Measurements from ENCODE around the gene MOV10L1.
"Not testable (repeated sequence)": the region's sequence is repeated elsewhere in the genome, so short reads cannot be mapped to it uniquely, and the experiment has no call there.

MOV10L1 gene

DNA sequence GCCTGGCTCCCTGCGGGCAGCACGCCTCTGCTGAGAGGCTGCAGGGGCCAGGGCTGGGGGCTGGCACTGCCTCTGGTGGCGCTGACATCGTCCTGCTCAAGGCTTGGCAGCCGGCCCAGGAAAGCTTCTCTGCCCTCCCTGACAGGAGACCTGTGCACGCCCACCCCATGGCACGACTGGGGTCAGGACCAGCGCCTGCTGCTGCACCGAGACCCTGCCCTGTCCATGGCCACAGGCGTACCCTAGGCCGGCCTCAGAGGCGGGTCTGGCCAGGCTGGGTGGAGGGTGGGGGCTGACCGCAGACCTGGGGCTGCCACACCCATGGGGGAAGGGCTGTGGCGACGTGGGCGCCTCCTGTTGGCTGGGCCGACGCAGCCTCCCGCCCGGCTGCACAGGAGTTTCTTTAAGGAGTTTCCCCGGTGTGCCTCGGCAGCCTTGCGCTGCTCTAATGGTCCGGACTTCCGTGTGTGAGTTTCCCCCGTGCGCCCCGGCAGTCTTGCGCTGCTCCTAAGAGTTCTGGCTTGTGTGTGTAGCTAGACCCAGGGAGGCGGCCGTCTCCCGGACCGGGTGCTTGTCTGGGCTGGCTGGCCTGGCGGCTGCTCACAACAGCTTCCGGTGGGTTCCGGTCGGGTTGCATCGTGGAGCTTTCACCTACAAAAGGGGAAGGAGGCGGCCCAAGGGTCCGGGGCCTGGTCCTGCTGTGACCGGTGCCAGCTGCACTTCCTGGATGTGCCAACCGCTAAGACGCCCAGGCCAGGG is 100.6 kb downstream of the MOV10L1 start:
- no peak for FAIRE-seq

DNA sequence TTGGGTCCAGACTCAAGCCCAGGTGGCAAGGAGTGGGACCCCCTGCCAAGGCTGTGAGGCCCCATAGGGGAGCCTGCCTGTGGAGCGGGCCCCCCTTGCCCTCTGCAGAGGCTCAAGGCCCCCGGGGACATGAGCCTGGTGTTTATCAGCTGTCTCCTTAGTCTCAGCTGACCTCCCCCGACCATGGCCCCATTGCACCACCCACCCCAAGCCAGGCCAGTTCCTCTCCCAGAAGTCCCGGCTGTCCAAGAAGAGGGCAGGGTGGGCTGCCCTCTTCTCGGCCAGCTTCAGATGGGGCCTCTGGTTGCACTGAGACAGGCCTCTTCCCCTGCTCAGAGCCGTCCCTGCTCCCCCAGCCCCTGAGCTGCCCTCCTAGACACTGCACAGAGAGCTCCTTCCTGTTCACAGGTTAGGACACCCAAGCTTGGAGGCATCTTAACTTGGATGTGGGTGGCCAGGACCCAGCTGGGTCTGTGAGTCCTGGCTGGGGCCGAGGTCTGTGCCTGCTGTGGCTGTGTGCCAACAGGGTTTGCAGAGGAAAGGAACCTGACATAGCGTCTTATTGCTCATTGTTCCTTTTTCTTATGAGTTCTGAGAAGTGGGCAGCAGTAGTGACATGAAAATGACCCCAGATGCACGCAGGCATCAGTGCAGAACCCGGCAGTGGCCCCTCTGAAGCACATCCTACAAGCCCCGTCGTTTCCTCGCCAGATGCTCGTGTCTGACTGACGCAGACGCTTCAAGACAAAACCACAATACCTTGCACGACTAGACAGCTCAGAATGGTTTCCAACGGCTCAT is 101.3 kb downstream of the MOV10L1 start:
- FAIRE-seq, result no peak

GRCh38 chr22:50192436-50193204 is 102.8 kb downstream of the MOV10L1 start:
- FAIRE-seq, result no peak

DNA sequence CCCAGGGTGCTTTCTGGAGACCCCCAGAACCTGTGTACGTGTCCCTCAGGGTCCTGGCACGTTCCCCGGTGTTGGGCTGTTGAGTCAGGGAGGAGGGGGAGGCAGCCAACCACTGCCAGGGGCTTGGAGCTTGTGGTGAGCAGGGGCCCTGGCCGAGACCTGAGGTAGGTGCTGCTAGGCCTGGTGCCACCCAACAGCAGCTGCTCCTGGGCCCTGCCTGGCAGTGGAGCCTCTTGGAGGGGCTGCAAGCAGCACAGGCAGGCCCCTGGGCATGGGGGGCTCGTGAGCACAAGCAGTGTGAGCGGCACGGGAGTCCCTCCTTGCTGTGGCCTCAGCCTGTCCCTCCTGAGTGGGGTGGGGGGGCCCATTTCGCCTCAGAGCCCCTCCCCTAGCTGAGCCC is 103.8 kb downstream of the MOV10L1 start:
- no peak for FAIRE-seq

DNA sequence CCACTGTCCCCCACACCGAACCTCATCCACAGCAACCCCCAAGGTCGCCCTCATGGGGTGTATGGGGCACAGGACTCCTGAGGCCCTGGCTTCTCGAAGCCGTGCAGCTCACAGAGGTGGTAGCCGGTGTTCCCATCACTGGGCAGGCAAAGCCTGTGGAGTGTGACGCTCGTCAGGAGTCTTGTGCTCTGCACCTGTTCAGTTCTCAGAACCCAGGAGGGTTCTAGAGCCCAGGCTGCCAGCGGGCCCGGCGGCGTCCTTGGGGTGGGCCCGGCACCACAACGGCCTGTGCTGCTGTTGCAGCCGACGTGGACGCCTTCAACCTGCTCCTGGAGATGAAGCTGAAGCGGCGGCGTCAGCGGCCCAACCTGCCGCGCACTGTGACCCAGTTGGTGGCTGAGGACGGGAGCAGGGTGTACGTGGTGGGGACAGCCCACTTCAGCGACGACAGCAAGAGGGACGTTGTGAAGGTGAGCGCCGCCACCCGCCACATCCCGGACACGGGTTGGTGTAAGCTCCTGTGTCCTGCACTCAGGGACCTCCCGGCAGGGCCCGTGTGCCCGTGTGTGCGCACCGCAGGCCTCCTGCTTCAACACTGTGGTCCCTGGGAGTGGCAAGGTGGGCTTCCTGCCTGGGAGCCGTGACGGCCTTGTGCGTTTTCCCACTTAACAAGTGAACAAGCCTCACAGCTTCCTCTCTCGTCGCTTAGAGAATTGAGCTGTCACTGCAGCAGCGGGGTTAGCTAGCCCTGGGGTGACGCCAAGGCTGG is 104.4 kb downstream of the MOV10L1 start:
- no peak for FAIRE-seq

- no peak for FAIRE-seq
Measured at GRCh38 chr22:50196256-50196655, 106.5 kb downstream of the MOV10L1 start.

DNA sequence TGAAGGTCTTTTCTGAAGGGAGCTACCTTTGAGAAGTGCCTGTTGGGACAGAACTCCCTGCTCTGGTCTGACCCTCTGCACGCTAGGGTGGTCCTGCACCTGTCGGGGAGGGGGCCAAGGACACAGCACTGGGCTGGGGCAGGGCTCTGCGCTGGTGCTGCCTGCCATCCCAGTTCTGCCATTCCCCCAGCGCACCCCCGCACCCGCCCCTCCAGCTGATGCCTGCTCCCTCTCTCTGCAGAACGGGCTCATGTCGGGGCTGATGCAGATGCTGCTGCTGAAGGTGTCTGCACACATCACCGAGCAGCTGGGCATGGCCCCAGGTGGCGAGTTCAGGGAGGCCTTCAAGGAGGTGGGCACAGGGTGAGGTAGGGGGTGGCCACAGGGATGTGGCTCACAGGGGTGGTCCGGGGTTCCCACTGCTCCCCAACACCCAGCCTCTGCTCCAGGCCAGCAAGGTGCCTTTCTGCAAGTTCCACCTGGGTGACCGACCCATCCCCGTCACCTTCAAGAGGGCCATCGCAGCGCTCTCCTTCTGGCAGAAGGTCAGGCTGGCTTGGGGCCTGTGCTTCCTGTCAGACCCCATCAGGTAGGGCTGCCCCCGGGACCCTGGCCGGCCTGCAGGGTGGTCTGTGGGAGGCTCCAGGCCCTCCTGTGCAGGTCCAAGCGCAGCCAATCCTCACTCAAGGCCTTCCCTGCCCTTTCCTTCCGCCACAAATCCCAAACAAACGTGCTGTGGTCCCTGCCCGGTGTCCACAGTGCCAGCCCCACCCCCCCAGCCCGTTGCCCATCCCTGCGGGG is 107.4 kb downstream of the MOV10L1 start:
- no peak for FAIRE-seq

DNA sequence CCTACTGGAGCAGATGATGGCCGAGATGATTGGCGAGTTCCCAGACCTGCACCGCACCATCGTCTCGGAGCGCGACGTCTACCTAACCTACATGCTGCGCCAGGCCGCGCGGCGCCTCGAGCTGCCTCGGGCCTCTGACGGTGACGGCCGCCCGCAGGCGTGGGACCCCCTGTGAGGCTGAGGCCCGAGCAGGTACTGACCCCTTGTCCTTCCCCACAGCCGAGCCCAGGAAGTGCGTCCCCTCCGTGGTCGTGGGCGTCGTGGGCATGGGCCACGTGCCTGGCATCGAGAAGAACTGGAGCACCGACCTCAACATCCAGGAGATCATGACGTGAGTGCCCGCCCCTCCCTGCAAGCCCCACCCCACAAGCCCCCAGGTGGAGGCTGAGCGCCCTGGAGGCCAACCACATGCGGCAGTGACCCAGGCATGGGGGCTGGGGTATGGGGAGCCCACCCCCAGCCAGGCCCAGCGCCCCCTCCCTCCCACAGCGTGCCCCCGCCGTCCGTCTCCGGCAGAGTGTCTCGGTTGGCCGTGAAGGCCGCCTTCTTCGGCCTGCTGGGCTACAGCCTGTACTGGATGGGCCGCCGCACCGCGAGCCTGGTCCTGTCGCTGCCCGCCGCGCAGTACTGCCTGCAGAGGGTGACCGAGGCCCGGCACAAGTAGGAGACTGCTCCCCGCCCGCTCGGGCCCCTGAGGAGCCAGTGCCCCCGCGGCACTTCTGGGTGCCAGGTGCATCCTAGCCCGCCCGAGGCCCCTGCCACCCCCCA is 108.2 kb downstream of the MOV10L1 start:
- FAIRE-seq, result no peak

DNA sequence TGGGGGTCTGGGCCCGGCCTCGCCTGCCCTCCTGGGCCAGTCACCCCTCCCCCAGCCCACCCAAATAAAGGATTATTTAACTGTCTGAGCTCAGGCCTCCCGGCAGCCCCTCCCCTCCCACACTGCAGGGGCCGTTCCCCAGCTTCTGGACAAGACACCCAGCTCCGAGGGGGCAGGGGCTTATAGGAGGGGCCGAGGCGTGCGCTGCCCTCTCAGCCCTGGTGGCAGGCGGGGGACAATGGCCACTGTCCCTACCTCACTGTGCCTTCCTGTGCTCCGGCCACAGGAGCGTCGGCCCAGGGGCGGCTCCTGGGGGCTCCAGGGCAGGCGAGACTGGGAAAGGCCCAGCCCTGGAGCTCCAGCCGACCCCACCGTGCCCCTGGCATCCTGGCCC is 108.8 kb downstream of the MOV10L1 start:
- no peak for FAIRE-seq

GRCh38 chr22:50199251-50199721 is 109.5 kb downstream of the MOV10L1 start:
- FAIRE-seq, result no peak

- no peak for FAIRE-seq
Measured at GRCh38 chr22:50199829-50200460, 110.1 kb downstream of the MOV10L1 start.

GRCh38 chr22:50200461-50201190 is 110.8 kb downstream of the MOV10L1 start, which contains the start of gene SELENOO:
Gene SELENOO (plus strand): TSS chr22:50201011. CDS start chr22:50201037, 26 bp downstream.
- FAIRE-seq, result peak; percentile 62

GRCh38 chr22:50201191-50202129 is 111.7 kb downstream of the MOV10L1 start:
- no peak for FAIRE-seq

DNA sequence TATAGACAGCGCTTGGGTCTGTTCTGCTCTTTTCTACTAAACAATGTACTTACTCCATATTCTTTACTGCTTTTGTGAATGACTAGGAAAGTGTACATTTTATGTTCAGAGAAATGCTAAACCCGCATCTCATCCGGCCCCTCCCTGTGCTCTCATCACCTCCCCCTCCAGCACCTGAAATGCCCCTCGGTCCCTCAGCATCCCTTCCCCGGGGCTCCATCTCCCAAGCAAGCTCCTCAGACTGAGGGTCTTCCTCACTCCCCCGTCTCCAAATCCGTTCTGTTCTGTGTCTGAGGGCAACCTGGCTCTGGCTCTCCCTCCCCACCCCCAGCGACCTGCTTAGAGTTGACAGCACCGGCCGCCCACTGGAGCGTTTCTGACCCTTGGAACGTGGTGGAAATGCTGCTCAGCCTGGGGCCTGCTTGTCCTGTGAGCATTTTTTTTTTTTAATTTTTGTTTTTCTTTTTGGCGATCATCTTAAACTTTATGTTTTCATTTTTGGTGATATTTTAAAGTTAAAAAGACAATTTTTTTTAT is 112.4 kb downstream of the MOV10L1 start:
- no peak for FAIRE-seq

- no peak for FAIRE-seq
Measured at GRCh38 chr22:50203288-50203687, 113.5 kb downstream of the MOV10L1 start.

GRCh38 chr22:50204571-50204970 is 114.8 kb downstream of the MOV10L1 start:
- no peak for FAIRE-seq

DNA sequence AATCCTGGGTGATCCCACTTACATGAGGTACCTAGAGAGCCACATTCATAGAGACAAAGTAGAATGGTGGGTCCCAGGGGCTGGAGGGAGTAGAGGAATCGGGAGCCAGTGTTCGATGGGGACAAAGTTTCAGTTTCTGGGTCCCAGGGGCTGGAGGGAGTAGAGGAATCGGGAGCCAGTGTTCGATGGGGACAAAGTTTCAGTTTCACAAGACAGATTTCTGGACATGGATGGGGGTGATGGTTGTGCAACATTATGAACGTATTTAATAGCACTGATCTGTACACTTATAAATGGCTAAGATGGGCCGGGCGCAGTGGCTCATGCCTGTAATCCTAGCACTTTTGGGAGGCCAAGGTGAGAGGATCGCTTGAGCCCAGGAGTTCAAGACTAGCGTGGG is 115.2 kb downstream of the MOV10L1 start:
- FAIRE-seq, result not testable (repeated sequence)
